T follicular helper cell (primary cell): ENCODE results near the gene CAT.
"Not testable (repeated sequence)": the region's sequence is repeated elsewhere in the genome, so short reads cannot be mapped to it uniquely, and the experiment has no call there.

Source experiments
- DNase-seq: peaks from one replicate; pipeline ENCODE4 v3.0.0-alpha.2; 2020; ENCODE audit warnings: low read depth
- total RNA-seq, 2 experiments: gene quantifications; one replicate each; lab custom pipeline; 2026; lab: John Stamatoyannopoulos, UW

The CAT gene
- total RNA-seq, result 23.9 to 55.1 reads per million in 2 experiments

GRCh38 chr11:34438529-34439507 lies at the start of gene CAT:
CAT (plus strand) TSS chr11:34438934; CDS start chr11:34439014, 80 bp downstream.
- peak; percentile 96 for DNase-seq

GRCh38 chr11:34394771-34395300 lies 43.9 kb upstream of the CAT start:
- no peak for DNase-seq

DNA sequence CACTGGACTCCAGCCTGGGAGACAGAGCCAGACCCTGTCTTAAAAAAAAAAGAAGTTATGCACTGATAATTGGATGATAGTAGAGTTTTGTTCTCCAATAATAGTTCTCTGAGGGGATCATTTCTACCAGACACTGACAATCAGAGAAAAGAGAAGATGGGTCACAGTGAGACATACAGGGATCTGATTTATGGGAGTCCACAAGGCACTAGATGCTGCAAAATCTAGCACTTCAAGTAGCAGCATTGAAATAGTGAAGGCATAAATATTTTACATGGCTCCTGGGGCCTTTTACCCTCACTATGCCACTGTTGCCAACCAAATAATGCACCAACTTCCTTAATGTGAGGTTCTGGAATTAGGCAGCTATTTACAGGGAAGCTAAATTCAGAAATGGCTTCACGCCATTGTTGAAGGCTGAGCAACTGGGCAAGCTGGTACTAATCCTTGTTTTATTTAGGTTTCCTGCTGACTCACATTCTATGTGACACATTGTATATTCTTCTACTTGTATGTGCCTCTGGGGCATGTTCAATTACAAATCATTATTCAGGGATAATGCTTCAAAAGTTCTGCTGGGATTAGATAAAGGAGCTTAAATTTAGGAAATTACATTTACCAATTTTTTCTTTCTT lies 42.7 kb upstream of the CAT start:
- DNase-seq, result no peak

DNA sequence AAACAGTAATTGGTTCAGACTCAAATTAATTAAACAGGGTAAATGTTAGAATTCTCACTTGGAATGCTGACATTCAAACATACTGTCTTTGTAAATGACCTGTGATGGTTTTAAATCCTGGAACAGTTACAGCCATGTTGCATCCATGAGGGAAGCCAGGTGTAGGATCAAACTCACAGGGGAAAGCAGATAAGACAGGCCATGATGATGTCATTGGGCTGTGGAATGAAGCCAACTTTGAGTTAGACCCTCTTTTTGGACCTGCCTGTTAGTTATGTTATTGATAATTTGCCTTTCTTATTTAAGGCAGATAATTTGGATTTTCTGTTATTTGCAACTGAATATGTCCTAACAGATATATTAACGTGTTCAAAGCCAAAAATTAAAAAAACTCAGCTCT lies 41.6 kb upstream of the CAT start:
- DNase-seq, result no peak

DNA sequence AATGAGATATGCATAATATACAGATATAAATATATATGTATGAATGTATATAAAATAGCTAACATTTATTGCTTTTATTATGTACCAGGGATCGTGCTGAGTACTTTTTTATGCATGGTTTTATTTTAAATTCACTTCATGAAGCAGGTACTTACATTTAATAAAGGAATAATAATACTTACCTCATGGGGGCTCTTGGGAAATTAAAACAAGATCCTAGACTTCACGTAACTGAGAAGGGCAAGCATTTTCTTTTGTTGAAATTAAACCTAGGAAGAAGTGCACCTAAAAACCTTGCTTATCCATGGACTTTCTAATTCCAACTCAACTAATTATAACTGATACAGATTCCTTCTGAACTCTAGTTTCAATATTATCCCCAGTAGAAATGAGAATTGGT lies 40.9 kb upstream of the CAT start:
- no peak for DNase-seq

GRCh38 chr11:34403431-34403830 lies 35.3 kb upstream of the CAT start:
- no peak for DNase-seq

- DNase-seq, result no peak
Measured at GRCh38 chr11:34404280-34404679, 34.5 kb upstream of the CAT start.

GRCh38 chr11:34405079-34405858 lies 33.5 kb upstream of the CAT start:
- no peak for DNase-seq

- no peak for DNase-seq
Measured at GRCh38 chr11:34406413-34406812, 32.3 kb upstream of the CAT start.

- DNase-seq, result no peak
Measured at GRCh38 chr11:34407121-34407813, 31.5 kb upstream of the CAT start.

DNA sequence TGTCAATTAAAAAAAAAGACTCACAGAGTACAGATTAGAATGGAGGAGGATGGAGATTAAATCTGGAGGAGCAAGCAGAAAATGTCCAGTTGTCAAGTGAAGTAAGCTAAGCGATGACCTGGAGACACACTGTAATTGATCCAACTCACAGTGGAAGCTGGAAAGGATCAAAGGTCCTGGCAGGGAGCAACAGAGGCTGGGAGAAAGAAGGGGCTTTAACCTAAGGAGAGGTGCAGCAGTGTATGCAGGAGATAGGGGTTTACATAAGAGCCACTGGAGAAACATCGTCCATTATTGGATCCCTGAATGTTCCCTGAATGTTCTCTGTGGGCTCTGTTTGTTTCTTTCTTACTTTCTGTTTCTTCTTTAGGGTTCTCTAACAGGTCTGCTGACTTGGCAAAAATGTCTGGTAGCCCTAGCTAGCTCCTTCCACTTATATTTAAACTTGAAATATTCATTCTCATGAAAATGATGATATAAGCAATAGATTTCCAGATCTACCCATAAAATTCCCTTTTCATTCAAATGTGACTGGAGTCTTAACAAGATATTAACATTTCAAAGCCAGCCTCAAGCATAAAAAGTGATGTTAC lies 30.1 kb upstream of the CAT start:
- DNase-seq, result no peak

DNA sequence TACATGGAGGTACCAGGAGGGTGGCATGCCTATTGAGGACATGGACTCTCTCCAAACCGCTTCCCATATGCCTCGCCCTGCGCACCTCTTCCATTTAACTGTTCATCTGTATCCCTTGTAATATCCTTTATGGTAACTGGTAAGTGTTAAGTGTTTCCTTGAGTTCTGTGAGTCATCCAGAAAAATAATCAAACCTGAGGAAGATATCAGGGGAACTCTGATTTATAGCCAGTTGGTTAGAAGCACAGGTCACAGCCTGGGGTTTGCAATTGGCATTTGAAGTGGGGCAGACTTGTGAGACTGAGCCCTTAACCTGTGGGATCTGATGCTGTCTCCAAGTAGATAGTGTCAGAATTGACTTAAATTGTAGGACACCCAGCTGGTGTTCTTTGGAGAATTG lies 27.6 kb upstream of the CAT start:
- DNase-seq, result no peak

- no peak for DNase-seq
Measured at GRCh38 chr11:34411791-34412190, 26.9 kb upstream of the CAT start.

- DNase-seq, result no peak
Measured at GRCh38 chr11:34413263-34413662, 25.5 kb upstream of the CAT start.

DNA sequence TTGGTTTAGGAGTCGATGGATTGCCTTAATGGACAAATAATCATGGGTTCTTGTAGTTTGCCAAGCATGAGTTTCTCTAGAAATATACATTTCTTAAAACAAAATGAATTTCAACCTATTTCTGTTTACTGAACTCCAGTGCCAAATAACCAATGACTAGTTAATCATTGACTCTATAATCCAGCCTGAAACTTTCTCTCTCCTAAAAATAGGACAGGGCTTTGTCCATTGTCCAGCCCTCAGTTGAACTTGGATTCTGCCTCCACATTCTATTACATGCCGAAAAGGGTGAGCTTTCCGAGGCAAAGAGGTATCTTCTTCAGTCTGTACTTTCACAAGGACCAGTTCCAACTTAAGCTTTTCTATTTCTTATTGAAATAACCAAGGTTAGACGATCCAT lies 23.2 kb upstream of the CAT start:
- DNase-seq, result no peak

- DNase-seq, result no peak
Measured at GRCh38 chr11:34416088-34416487, 22.6 kb upstream of the CAT start.

DNA sequence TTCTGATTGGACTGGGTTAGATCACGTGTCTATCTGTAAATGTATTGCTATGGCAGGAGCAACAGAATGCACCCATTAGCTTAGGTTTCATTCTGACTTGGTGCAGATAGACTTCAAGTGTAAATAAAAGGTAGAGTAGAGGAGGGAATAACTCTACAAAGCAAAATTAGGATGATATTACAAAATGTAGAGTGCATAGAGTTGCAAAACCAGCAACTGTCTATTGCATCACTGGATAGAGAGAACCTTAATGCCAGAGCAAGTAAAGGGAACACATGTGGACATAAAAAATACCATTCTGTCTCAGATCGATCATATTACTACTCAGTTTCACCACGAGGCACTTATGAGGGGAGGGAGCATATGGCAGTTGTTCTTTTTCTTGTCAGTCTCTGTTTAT lies 22.0 kb upstream of the CAT start:
- DNase-seq, result no peak

GRCh38 chr11:34417202-34417601 lies 21.5 kb upstream of the CAT start:
- no peak for DNase-seq

DNA sequence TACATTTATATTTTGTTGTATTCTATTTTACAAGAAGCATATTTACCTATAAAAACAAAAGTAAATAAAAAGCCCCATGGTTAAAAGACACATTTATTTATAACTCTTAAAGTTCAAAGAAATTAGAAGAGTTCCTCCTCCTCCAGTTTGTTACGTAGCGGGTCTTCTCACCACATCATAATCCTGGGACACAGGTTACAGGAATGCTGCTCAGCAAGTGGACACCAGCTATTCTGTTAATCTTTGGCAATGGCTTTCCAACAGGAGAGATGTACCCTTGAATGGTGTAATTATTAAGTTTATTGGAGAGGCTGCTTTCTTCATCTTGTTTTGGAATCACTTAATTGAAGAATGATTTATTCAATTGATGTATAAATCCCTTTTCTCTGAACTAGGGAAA lies 19.6 kb upstream of the CAT start:
- no peak for DNase-seq

DNA sequence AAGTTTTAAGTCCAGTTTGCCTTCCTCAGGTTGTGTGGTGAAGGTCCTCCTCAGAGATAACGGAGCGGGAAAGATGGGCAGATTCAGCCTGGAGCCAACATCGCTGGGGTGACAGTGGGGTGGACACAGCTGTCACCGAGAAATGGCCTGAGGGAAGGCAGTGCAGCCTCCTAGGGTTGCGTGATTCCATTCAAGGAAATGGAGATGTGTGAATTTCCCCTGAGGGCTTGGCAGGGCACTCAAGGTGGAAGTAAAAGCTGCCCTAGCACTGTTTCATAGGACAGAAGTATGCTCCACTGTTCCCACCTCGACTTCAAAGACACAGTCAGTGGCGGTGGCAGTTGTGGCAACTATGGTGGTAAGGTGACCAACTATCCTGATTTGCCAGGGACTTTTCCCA lies 15.4 kb upstream of the CAT start:
- no peak for DNase-seq

DNA sequence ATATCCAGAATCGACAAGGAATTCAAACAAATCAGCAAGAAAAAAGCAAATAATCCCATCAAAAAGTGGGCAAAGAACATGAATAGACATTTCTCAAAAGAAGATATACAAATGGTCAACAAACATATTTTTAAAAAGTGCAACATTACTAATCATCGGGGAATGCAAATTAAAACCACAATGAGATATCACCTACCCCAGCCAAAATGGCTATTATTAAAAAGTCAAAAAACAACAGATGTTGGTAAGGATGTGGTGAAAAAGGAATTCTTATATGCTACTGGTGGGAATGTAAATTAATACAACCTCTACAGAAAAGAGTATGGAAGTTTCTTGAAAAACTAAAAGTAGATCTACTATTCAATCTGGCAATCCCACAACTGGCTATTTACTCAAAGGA lies 13.9 kb upstream of the CAT start:
- DNase-seq, result not testable (repeated sequence)
